ENCODE results near the gene PRDM11. TPM values are rescaled to one million over a fixed set of nuclear protein-coding genes. Genes with fewer than 3 reads are reported as not detected.

Gene PRDM11
- total and polyA plus RNA-seq, 8 donors = 13.6 to 29.6 (median 21.4) TPM

GRCh38 chr11:45174168-45174835, 27.9 kb downstream of the PRDM11 start:
- DNase-seq (no peak), ATAC-seq (no peak)
- Histone ChIP-seq H3K9me3 (no peaks in the 10 kb centered on the region), H3K27me3 (no peaks in the 10 kb centered on the region), H3K36me3 (no peaks in the 10 kb centered on the region), H3K27ac (no peak overlapping the region), H3K4me3 (no peak overlapping the region), H3K4me1 (peaks cover 0 to 3% of the 10 kb centered on the region in 2 donors)
- TF ChIP-seq, protein P1, sequence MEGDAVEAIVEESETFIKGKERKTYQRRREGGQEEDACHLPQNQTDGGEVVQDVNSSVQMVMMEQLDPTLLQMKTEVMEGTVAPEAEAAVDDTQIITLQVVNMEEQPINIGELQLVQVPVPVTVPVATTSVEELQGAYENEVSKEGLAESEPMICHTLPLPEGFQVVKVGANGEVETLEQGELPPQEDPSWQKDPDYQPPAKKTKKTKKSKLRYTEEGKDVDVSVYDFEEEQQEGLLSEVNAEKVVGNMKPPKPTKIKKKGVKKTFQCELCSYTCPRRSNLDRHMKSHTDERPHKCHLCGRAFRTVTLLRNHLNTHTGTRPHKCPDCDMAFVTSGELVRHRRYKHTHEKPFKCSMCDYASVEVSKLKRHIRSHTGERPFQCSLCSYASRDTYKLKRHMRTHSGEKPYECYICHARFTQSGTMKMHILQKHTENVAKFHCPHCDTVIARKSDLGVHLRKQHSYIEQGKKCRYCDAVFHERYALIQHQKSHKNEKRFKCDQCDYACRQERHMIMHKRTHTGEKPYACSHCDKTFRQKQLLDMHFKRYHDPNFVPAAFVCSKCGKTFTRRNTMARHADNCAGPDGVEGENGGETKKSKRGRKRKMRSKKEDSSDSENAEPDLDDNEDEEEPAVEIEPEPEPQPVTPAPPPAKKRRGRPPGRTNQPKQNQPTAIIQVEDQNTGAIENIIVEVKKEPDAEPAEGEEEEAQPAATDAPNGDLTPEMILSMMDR (IDR thresholded peaks at IDR 0.05) = no peak
- intact Hi-C loops (cut with DNase I) = no loop called here

- TF ChIP-seq, protein P1 (IDR thresholded peaks at IDR 0.05) = no peak
- Histone ChIP-seq H3K27me3 (peaks cover 0 to 6% of the 10 kb centered on the region in 2 donors), H3K27ac (no peak overlapping the region), H3K36me3 (no peaks in the 10 kb centered on the region), H3K4me1 (peaks cover 0 to 5% of the 10 kb centered on the region in 2 donors), H3K4me3 (no peak overlapping the region), H3K9me3 (no peaks in the 10 kb centered on the region)
- DNase-seq (no peak), ATAC-seq (no peak)
- intact Hi-C loops (cut with DNase I) = no loop called here
These were observed 28.5 kb downstream of the PRDM11 start for GRCh38 chr11:45174963-45175362.

DNA sequence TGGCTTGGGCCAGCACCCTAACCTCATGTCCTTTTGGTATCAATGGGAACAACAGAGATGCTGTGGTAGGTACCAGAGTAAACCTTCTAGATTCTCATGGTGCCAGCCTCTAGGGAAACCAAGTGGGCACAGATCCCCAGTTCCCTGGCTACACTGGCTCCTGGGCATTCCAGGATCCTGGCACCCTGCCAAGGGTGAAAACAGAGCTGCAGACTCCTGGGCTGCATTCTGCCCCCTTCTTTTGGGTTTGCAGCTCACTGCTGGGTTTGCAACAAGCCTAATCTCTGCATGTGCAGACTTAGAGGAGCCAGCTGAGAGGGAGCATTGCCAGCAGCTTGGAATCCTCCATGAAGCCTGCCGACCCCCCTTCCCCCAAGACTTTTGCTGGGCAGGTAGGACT, 30.6 kb downstream of the PRDM11 start:
- Histone ChIP-seq H3K4me3 (no peak overlapping the region), H3K27ac (no peak overlapping the region), H3K36me3 (no peaks in the 10 kb centered on the region), H3K4me1 (peaks cover 6 to 21% of the 10 kb centered on the region in 2 donors), H3K9me3 (no peaks in the 10 kb centered on the region), H3K27me3 (peaks cover 0 to 23% of the 10 kb centered on the region in 2 donors)
- TF ChIP-seq, protein P1 (IDR thresholded peaks at IDR 0.05) = no peak
- ATAC-seq (no peak), DNase-seq (no peak)
- intact Hi-C loops (cut with DNase I) = no loop called here

- intact Hi-C loops (cut with DNase I) = no loop called here
- no peak overlapping the region for H3K27ac ChIP-seq
- peaks cover 0 to 23% of the 10 kb centered on the region in 2 donors for H3K27me3 ChIP-seq
- no peaks in the 10 kb centered on the region for H3K9me3 ChIP-seq
- peaks cover 0 to 3% of the 10 kb centered on the region in 2 donors for H3K36me3 ChIP-seq
- ATAC-seq (no peak), DNase-seq (no peak)
- TF ChIP-seq, protein P1 (IDR thresholded peaks at IDR 0.05) = no peak
- H3K4me1 ChIP-seq = peaks cover 6 to 22% of the 10 kb centered on the region in 2 donors
- no peak overlapping the region for H3K4me3 ChIP-seq
These were observed 31.8 kb downstream of the PRDM11 start for GRCh38 chr11:45178223-45178622.

DNA sequence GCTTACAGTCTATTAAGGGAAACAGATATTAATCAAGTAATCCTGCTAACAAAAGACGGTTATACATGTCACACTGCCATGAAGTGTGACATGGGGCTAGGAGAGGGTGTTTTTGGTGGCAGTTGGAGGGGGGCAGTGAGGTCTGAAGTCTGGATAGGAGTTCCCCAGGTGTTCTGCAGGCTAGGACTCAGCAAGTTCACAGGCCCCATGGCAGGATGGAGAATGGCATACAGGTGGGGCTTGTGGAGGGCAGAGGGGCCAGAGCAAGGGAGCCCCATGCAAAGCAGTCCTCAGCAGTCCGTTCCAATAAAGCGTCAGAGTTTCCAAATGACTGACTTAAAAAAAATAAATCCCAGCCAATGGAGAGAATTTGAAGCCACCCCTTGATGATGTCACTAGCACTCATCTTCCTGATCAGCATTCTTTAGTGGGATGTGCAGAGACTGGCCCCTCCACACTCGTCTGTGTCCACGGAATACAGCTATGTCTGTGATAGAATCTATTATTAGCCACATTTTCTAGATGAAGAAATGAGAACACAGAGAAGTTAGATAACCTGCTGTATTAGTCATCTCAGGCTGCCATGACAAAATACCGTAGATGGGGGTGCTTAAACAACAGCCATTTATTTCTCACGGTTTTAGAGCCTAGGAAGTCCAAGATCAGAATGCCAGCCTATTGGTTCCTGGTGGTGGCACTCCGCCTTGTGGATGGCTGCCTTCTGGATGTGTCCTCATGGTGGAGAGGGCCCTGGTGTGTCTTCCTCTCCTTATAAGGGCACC, 32.6 kb downstream of the PRDM11 start:
- H3K27ac ChIP-seq = no peak overlapping the region
- TF ChIP-seq, protein P1 (IDR thresholded peaks at IDR 0.05) = no peak
- H3K4me3 ChIP-seq = no peak overlapping the region
- DNase-seq = no peak
- H3K4me1 ChIP-seq = peaks cover 6 to 22% of the 10 kb centered on the region in 2 donors
- intact Hi-C loops (cut with DNase I) = no loop called here
- no peaks in the 10 kb centered on the region for H3K9me3 ChIP-seq
- peaks cover 0 to 10% of the 10 kb centered on the region in 2 donors for H3K36me3 ChIP-seq
- H3K27me3 ChIP-seq = peaks cover 0 to 23% of the 10 kb centered on the region in 2 donors
- ATAC-seq = no peak

Measured in left lung (tissue), 10 donors.